Measurements from ENCODE around the gene TMEM30B. TPM values are rescaled to one million over a fixed set of nuclear protein-coding genes. Genes with fewer than 3 reads are reported as not detected.
A peak's percentile ranks its signal among the peaks of the same experiment; 100 is the strongest.

TMEM30B gene
- total and polyA plus RNA-seq, 5 donors, result 1.0 to 2.2 (median 1.5) TPM

GRCh38 chr14:61266891-61267740 lies 14.0 kb downstream of the TMEM30B start:
- WGBS, result 42% methylated on average over 11 of the region's 11 CpGs

GRCh38 chr14:61266436-61266835 lies 14.7 kb downstream of the TMEM30B start:
- no peak for ATAC-seq
- Histone ChIP-seq H3K27me3 (ENCODE audit: control insufficient read depth, insufficient read depth) (peaks cover 2% of the 10 kb centered on the region), H3K4me1 (ENCODE audit: control insufficient read depth, insufficient read depth, low read length) (no peaks in the 10 kb centered on the region), H3K27ac (ENCODE audit: low read length) (no peak overlapping the region), H3K4me3 (ENCODE audit: low read length) (no peak overlapping the region), H3K9me3 (ENCODE audit: control insufficient read depth, low read length) (no peaks in the 10 kb centered on the region)
- intact Hi-C loops (cut with DNase I), result no loop called here
- DNase-seq, result no peak
- 66% methylated on average over 4 of the region's 4 CpGs for WGBS

More at GRCh38 chr14:61266891-61267740, 14.0 kb downstream of the TMEM30B start:
- Histone ChIP-seq H3K4me1 (ENCODE audit: control insufficient read depth, insufficient read depth, low read length) (no peaks in the 10 kb centered on the region), H3K27ac (ENCODE audit: low read length) (no peak overlapping the region), H3K4me3 (ENCODE audit: low read length) (no peak overlapping the region), H3K9me3 (ENCODE audit: control insufficient read depth, low read length) (no peaks in the 10 kb centered on the region), H3K27me3 (ENCODE audit: control insufficient read depth, insufficient read depth) (peaks cover 2% of the 10 kb centered on the region)
- peak; percentile 41 to 52 for ATAC-seq
- intact Hi-C loops (cut with DNase I), result no loop called here
- DNase-seq, result no peak

GRCh38 chr14:61264651-61265050 lies 16.5 kb downstream of the TMEM30B start:
- ATAC-seq (no peak), DNase-seq (no peak)
- H3K27me3 ChIP-seq (ENCODE audit: control insufficient read depth, insufficient read depth), result peaks cover 2% of the 10 kb centered on the region

GRCh38 chr14:61264010-61264571 lies 17.0 kb downstream of the TMEM30B start:
- Histone ChIP-seq H3K27ac (ENCODE audit: low read length) (no peak overlapping the region), H3K4me1 (ENCODE audit: control insufficient read depth, insufficient read depth, low read length) (no peaks in the 10 kb centered on the region), H3K27me3 (ENCODE audit: control insufficient read depth, insufficient read depth) (peaks cover 2% of the 10 kb centered on the region), H3K4me3 (ENCODE audit: low read length) (no peak overlapping the region), H3K9me3 (ENCODE audit: control insufficient read depth, low read length) (no peaks in the 10 kb centered on the region)
- ATAC-seq (no peak), DNase-seq (no peak)
- intact Hi-C loops (cut with DNase I), result no loop called here
- WGBS, result 80% methylated on average over 4 of the region's 4 CpGs

More at GRCh38 chr14:61264651-61265050, 16.5 kb downstream of the TMEM30B start:
- Histone ChIP-seq H3K9me3 (ENCODE audit: control insufficient read depth, low read length) (no peaks in the 10 kb centered on the region), H3K27ac (ENCODE audit: low read length) (no peak overlapping the region), H3K4me3 (ENCODE audit: low read length) (no peak overlapping the region), H3K4me1 (ENCODE audit: control insufficient read depth, insufficient read depth, low read length) (no peaks in the 10 kb centered on the region)
- intact Hi-C loops (cut with DNase I), result no loop called here
- WGBS, result 65% methylated on average over 4 of the region's 4 CpGs

- ATAC-seq, result no peak
- WGBS, result 71% methylated on average over 4 of the region's 4 CpGs
- H3K27ac ChIP-seq (ENCODE audit: low read length), result no peak overlapping the region
Observed at GRCh38 chr14:61262082-61262481, 19.1 kb downstream of the TMEM30B start.

GRCh38 chr14:61260939-61261776 lies 20.0 kb downstream of the TMEM30B start:
- Histone ChIP-seq H3K9me3 (ENCODE audit: control insufficient read depth, low read length) (no peaks in the 10 kb centered on the region), H3K4me3 (ENCODE audit: low read length) (no peak overlapping the region), H3K27ac (ENCODE audit: low read length) (no peak overlapping the region), H3K4me1 (ENCODE audit: control insufficient read depth, insufficient read depth, low read length) (no peaks in the 10 kb centered on the region), H3K27me3 (ENCODE audit: control insufficient read depth, insufficient read depth) (peaks cover 2% of the 10 kb centered on the region)
- WGBS, result 75% methylated on average over 8 of the region's 8 CpGs
- DNase-seq, result no peak
- intact Hi-C loops (cut with DNase I), result no loop called here
- no peak for ATAC-seq

More at GRCh38 chr14:61262082-61262481, 19.1 kb downstream of the TMEM30B start:
- intact Hi-C loops (cut with DNase I), result no loop called here
- no peaks in the 10 kb centered on the region for H3K4me1 ChIP-seq (ENCODE audit: control insufficient read depth, insufficient read depth, low read length)
- H3K4me3 ChIP-seq (ENCODE audit: low read length), result no peak overlapping the region
- H3K27me3 ChIP-seq (ENCODE audit: control insufficient read depth, insufficient read depth), result peaks cover 2% of the 10 kb centered on the region
- no peaks in the 10 kb centered on the region for H3K9me3 ChIP-seq (ENCODE audit: control insufficient read depth, low read length)
- DNase-seq, result no peak

- no peak overlapping the region for H3K4me3 ChIP-seq (ENCODE audit: low read length)
- H3K9me3 ChIP-seq (ENCODE audit: control insufficient read depth, low read length), result no peaks in the 10 kb centered on the region
- ATAC-seq (no peak), DNase-seq (no peak)
- H3K4me1 ChIP-seq (ENCODE audit: control insufficient read depth, insufficient read depth, low read length), result no peaks in the 10 kb centered on the region
- intact Hi-C loops (cut with DNase I), result loop anchor here in 2 of 4 donors (10.0 kb wide), 3 partner anchors 234 to 904 kb away; no protein-coding TSS in a partner anchor
- peaks cover under 1% of the 10 kb centered on the region for H3K27me3 ChIP-seq (ENCODE audit: control insufficient read depth, insufficient read depth)
- 42% methylated on average over 4 of the region's 4 CpGs for WGBS
- H3K27ac ChIP-seq (ENCODE audit: low read length), result no peak overlapping the region
Observed at GRCh38 chr14:61258985-61259384, 22.2 kb downstream of the TMEM30B start.

- ATAC-seq (no peak), DNase-seq (no peak)
- WGBS, result 75% methylated on average over 5 of the region's 5 CpGs
- H3K4me3 ChIP-seq (ENCODE audit: low read length), result no peak overlapping the region
- no peaks in the 10 kb centered on the region for H3K4me1 ChIP-seq (ENCODE audit: control insufficient read depth, insufficient read depth, low read length)
- no peaks in the 10 kb centered on the region for H3K9me3 ChIP-seq (ENCODE audit: control insufficient read depth, low read length)
- H3K27ac ChIP-seq (ENCODE audit: low read length), result no peak overlapping the region
- no peaks in the 10 kb centered on the region for H3K27me3 ChIP-seq (ENCODE audit: control insufficient read depth, insufficient read depth)
- intact Hi-C loops (cut with DNase I), result loop anchor here in 2 of 4 donors (10.0 kb wide), 3 partner anchors 233 to 903 kb away; no protein-coding TSS in a partner anchor
Observed at GRCh38 chr14:61257469-61258057, 23.6 kb downstream of the TMEM30B start.

- Histone ChIP-seq H3K27me3 (ENCODE audit: control insufficient read depth, insufficient read depth) (no peaks in the 10 kb centered on the region), H3K27ac (ENCODE audit: low read length) (no peak overlapping the region), H3K9me3 (ENCODE audit: control insufficient read depth, low read length) (no peaks in the 10 kb centered on the region), H3K4me3 (ENCODE audit: low read length) (no peak overlapping the region), H3K4me1 (ENCODE audit: control insufficient read depth, insufficient read depth, low read length) (no peaks in the 10 kb centered on the region)
- peak in 1 of 3 donors; percentile 52 for DNase-seq
- WGBS, result 59% methylated on average over 6 of the region's 6 CpGs
- no peak for ATAC-seq
- intact Hi-C loops (cut with DNase I), result loop anchor here in 2 of 4 donors (10.0 kb wide), 3 partner anchors 232 to 902 kb away; no protein-coding TSS in a partner anchor
Observed at GRCh38 chr14:61256826-61257468, 24.2 kb downstream of the TMEM30B start.

GRCh38 chr14:61255968-61256367 lies 25.2 kb downstream of the TMEM30B start:
- DNase-seq (no peak), ATAC-seq (no peak)
- intact Hi-C loops (cut with DNase I), result loop anchor here in 2 of 4 donors (10.0 kb wide), 3 partner anchors 231 to 901 kb away; no protein-coding TSS in a partner anchor
- no peaks in the 10 kb centered on the region for H3K4me1 ChIP-seq (ENCODE audit: control insufficient read depth, insufficient read depth, low read length)
- H3K27me3 ChIP-seq (ENCODE audit: control insufficient read depth, insufficient read depth), result no peaks in the 10 kb centered on the region
- H3K27ac ChIP-seq (ENCODE audit: low read length), result no peak overlapping the region
- H3K4me3 ChIP-seq (ENCODE audit: low read length), result no peak overlapping the region
- no peaks in the 10 kb centered on the region for H3K9me3 ChIP-seq (ENCODE audit: control insufficient read depth, low read length)
- WGBS, result 91% methylated on average over 5 of the region's 5 CpGs
